Stimulated activated CD4-positive, alpha-beta T cell treated with anti-CD3 and anti-CD28 coated beads, Interleukin-15, amount 100 ng/mL, for 24 hours (primary cell): ENCODE measurements around the gene DAP.
"Not testable (repeated sequence)": the region's sequence is repeated elsewhere in the genome, so short reads cannot be mapped to it uniquely, and the experiment has no call there.

Experiments used
- DNase-seq: peaks from one replicate; pipeline ENCODE4 v3.0.0-alpha.2; 2020

DAP gene

GRCh38 chr5:10667431-10668057 is 93.5 kb downstream of the DAP start:
- DNase-seq: no peak

GRCh38 chr5:10666531-10667299 is 94.3 kb downstream of the DAP start:
- DNase-seq: no peak

GRCh38 chr5:10665799-10666198 is 95.2 kb downstream of the DAP start:
- no peak for DNase-seq

- not testable (repeated sequence) for DNase-seq
Measured at GRCh38 chr5:10664180-10664769, 96.8 kb downstream of the DAP start.

GRCh38 chr5:10663489-10664179 is 97.4 kb downstream of the DAP start:
- DNase-seq: no peak

GRCh38 chr5:10662661-10663488 is 98.2 kb downstream of the DAP start:
- DNase-seq: no peak

DNA sequence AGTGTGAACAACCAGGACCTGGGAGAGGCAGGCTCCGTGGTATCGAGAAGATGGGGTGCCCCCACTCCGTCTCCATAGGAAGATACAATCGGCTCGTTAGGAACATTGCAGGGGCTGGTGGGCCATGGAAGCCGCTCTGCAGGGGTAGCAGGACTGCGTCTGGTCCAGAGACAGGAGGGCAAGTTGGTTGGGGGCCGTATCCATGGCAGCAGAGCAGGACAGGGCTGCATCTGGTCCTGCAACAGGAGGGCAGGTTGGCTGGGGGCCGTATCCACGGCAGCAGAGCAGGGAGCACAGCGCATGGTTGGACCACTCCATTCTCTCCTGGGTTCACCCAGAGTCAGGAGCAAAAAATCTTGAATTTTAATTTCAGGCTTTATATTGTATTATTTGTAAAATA is 99.0 kb downstream of the DAP start:
- no peak for DNase-seq

DNA sequence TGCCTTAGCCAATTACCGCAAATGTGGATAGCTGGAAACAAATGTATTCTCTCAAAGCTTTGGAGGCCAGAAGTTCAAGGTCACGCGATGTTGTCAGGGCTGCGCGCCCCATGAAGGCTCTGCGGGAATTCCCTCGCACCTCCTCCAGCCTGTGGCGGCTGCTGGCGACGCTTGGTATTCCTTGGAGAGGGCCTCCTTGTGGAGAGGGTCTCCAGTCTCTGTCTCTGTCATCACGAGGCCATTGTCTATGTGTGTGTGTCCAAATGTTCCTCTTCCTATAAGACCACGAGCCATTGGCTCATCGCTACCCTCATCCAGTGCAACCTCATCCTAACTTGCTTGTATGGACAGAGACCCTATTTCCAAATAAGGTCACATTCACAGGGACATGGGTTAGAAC is 99.6 kb downstream of the DAP start:
- no peak for DNase-seq

GRCh38 chr5:10660720-10661387 is 100.2 kb downstream of the DAP start:
- no peak for DNase-seq

GRCh38 chr5:10660135-10660534 is 100.9 kb downstream of the DAP start:
- no peak for DNase-seq

GRCh38 chr5:10658265-10658664 is 102.8 kb downstream of the DAP start:
- DNase-seq: no peak

DNA sequence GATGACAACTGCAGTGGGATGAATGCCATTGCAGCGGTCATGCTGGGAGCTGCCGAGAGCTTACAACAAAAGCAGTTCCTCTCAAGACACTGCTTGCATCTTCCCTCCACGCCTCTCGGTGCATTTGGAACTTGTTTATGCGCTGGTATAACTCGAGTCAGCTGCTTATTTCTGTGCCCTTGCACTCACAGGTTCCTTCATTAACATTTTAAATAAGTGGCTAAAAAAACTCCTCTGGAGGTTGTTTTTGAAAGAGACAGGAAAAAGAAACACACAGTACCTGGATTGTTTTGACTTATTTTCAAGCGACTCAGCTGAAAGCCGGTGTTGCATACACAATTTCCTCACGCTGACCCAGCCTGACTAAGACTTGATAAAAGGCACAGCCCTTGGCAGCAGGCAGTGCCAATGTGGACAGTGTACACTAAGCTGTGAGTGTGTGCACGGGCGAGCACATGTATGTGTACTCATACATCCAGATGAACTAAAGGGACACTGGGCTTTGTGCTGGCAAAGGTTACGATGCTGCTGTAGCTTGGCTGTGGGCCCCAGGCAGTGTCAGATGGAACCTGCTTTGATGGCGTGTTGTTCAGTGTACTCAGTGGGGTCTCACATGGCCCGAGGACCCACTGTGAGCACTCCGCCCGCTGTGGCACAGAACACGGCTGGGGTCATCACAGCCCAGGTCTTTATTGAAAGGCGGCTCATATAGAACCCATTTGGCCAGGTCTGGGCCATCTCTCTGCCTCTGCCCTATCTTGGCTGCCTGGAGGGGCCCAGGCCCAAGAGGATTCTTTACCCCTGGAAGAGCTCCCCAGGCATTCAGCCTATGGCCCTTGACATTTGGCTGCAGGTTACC is 104.8 kb downstream of the DAP start:
- DNase-seq: no peak

GRCh38 chr5:10655161-10655971 is 105.7 kb downstream of the DAP start:
- no peak for DNase-seq

DNA sequence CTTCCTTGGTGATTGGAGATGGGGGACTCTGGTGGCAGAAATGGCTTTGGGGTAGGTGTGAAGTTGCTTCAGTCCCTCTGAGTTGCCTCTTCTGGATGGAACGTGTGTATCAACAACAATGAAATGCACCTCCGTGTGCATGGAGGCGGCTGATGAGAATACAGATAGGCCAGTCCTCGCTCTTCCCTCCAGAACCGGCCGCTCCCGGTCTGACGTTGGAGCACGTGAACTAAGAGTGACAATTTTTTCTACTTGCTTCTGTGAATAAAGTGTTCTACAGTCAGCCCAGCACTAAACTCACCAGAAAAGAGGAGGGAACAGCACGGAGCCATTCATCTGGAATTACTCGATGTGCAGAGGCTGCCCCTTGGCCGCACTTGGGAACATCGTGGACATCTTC is 106.5 kb downstream of the DAP start:
- no peak for DNase-seq

DNA sequence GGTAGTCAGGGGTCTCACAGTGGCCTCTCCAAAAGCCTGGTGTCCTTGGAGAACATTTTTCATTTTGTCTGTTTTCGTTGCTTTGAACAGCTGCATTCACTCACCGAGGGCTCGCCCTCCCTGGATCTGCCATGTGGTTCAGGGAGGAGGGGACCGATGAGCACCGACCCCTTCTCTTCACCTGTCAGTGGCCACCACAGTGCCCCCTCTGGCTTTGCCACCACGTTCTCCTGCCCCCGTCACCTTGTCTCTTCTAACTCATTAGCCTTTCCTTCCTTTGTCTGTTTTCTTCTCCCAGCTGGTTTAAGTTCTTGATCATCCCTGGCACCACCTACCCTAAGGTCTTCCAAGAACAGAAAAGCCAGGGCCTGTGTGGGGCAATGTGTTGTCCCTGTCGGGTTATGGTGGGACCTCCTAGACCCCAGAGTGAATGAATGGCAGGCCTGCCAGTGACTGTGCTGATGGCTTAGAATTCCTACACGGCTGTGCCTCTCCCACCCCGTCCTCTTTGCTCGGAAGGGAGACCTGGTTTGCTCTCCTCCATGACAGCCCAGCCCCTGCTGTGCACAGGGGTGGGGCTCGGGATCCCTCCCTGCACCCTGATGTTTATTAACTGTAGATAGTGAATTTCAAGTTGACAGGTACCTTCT is 107.2 kb downstream of the DAP start:
- DNase-seq: no peak

DNA sequence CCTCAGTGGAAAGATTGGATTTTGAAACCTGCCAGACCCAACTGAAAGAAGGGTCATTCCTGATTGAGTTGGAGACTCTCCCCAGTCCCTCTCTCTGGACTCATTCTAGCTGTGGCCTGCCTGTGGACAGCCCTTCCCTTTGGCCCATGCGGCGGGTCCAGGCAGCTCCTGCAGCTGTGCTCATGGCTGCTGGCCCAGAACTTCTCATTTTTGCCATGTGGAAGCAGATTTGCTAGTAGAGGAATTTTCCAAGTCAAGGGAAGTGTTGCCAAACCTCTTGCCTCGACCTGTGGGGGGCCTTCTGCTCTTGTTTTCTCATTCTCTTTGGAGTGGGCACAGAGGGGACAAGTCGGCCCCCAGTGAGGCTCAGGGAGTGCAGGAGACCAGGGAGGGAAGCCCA is 108.0 kb downstream of the DAP start:
- DNase-seq: no peak

- no peak for DNase-seq
Measured at GRCh38 chr5:10652606-10653005, 108.4 kb downstream of the DAP start.

DNA sequence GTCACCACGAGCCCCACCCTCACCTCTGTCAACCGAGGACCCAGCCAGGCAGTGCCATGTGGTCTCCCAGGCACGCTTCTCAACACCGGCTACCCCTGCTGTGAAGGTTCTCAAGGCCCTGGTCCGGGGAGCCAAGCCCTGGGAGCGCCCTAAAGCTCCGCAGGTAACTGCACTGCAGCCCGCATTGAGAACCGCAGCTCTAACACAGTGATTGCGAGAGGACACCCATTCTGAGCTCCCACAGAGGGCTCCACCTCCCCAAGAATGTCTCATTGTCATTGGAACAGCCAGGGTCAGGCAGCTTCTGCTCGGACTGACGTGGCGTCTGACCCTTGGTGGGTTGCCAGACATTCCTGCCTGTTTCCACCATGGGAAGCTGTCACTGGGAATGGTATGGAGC is 108.9 kb downstream of the DAP start:
- no peak for DNase-seq

DNA sequence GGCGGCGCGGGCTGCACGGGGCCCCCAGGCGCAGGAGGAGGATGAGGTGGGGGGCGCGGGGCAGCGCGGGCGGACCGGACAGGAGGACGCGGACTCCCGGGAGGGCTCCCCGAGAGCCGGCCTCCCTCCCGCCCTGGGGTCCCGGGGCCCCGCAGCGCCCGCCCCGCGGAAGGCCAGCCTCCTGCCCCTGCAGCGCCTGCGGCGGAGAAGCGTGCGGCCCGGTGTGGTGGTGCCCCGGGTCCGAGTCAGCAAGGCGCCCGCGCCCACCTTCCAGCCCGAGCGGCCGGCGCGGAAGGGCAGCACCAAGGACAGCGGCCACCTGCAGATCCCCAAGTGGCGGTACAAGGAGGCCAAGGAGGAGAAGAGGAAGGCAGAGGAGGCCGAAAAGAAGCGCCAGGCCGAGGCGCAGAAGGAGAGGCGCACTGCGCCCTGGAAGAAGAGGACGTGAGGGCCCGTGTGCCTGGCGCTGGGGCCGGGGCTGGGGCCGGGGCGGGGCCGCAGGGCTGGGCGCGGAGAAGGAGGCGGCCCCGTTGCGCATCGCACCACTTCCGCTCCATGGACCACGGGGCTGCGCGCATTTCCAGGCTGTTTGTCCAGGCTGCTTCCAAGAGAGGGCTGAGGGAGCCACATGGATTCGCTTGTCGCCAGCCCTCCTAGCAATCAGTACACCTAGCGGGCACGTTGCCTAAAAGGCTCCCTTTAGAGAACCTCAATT is 111.2 kb downstream of the DAP start:
- DNase-seq: no peak
